HUES48 (cell line): ENCODE data around the gene GNPTAB.

Source experiments
- H3K27ac ChIP-seq: one replicate; pipeline ENCODE4 v1.7.0; 2013; ENCODE audit warnings: low read depth, low read length, inconsistent platforms
- H3K27me3 ChIP-seq: 2 replicates; pipeline ENCODE4 v1.6.1; 2013; ENCODE audit warnings: mild to moderate bottlenecking, low read length; ENCODE audit not compliant: control insufficient read depth, insufficient read depth
- H3K36me3 ChIP-seq: 2 replicates; pipeline ENCODE4 v1.6.1; 2013; ENCODE audit warnings: low read length; ENCODE audit not compliant: control insufficient read depth, insufficient read depth
- H3K4me1 ChIP-seq: 2 replicates; pipeline ENCODE4 v1.6.1; 2013; ENCODE audit warnings: mild to moderate bottlenecking, low read length; ENCODE audit not compliant: control insufficient read depth, insufficient read depth
- H3K4me3 ChIP-seq: 2 replicates; pipeline ENCODE4 v1.5.1; 2013; ENCODE audit warnings: mild to moderate bottlenecking, low read depth, low read length
- H3K9ac ChIP-seq: 2 replicates; pipeline ENCODE4 v1.6.1; 2013; ENCODE audit warnings: mild to moderate bottlenecking, low read depth, low read length, moderate library complexity
- H3K9me3 ChIP-seq: 2 replicates; pipeline ENCODE4 v1.6.1; 2013; ENCODE audit warnings: low read length; ENCODE audit not compliant: control insufficient read depth, insufficient read depth

The GNPTAB gene

GRCh38 chr12:101707131-101707782 lies 123.5 kb downstream of the GNPTAB start:
- H3K27me3 ChIP-seq = no peaks in the 10 kb centered on the region

DNA sequence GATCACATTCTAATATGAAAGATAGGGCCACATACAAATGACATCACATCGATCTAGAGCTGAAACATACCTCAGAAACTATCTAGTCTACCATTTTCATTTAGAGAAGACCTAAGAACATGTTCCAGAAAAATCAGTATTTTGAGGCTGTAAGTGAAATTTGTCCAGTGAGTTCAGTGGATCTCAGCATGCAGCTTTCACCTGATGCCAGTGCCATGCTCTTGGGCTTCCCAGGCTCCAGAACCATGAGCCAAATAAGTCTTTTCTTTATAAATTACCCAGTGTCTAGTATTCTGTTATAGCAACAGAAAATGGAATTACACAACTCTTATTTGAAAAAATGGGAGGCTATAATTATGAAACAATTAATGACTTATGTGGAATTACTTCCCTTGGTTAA lies 124.4 kb downstream of the GNPTAB start:
- H3K4me1 ChIP-seq = peaks cover 3% of the 10 kb centered on the region; the same call in 1 of the 2 replicates
- no peak overlapping the region for H3K9ac ChIP-seq
- no peaks in the 10 kb centered on the region for H3K9me3 ChIP-seq
- no peaks in the 10 kb centered on the region for H3K27me3 ChIP-seq
- H3K36me3 ChIP-seq = no peaks in the 10 kb centered on the region
- no peak overlapping the region for H3K4me3 ChIP-seq
- H3K27ac ChIP-seq = no peak overlapping the region

More at GRCh38 chr12:101707131-101707782, 123.5 kb downstream of the GNPTAB start:
- Histone ChIP-seq H3K27ac (no peak overlapping the region), H3K4me3 (no peak overlapping the region), H3K9me3 (no peaks in the 10 kb centered on the region), H3K36me3 (no peaks in the 10 kb centered on the region), H3K9ac (no peak overlapping the region), H3K4me1 (peaks cover 3% of the 10 kb centered on the region; the same call in 1 of the 2 replicates)

DNA sequence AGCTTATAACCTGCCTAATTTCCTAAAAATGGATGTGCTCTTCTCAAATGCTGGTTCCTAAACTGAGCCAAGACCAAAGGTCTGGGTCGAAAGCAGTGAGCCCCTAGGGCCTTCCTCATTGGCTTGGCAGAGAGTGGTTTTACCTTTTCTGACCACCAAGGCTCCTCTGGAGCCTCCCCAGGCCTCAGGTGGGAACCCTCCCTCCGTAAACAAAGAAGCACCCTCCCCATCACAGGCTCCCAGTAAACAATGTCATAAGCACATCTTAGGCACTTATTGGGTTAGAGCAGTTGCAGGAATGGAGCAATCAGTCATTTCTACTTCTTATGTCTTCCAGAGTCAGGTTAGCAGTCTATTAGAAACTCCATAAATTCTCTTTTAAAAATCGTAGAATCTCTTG lies 127.3 kb downstream of the GNPTAB start:
- Histone ChIP-seq H3K9me3 (no peaks in the 10 kb centered on the region), H3K4me3 (no peak overlapping the region), H3K9ac (no peak overlapping the region), H3K27me3 (no peaks in the 10 kb centered on the region), H3K36me3 (no peaks in the 10 kb centered on the region), H3K27ac (no peak overlapping the region), H3K4me1 (peaks cover 7% of the 10 kb centered on the region)

- no peaks in the 10 kb centered on the region for H3K36me3 ChIP-seq
- peaks cover 15% of the 10 kb centered on the region for H3K4me1 ChIP-seq
- H3K4me3 ChIP-seq = no peak overlapping the region
- no peak overlapping the region for H3K9ac ChIP-seq
- no peaks in the 10 kb centered on the region for H3K9me3 ChIP-seq
- H3K27ac ChIP-seq = no peak overlapping the region
- peaks cover 19% of the 10 kb centered on the region for H3K27me3 ChIP-seq
These were observed 130.4 kb downstream of the GNPTAB start for GRCh38 chr12:101700299-101700820.

- Histone ChIP-seq H3K4me1 (peaks cover 15% of the 10 kb centered on the region), H3K4me3 (peak overlapping the region; percentile 86), H3K27ac (no peak overlapping the region), H3K9me3 (no peaks in the 10 kb centered on the region), H3K27me3 (peaks cover 19% of the 10 kb centered on the region), H3K36me3 (no peaks in the 10 kb centered on the region), H3K9ac (no peak overlapping the region)
These were observed 131.9 kb downstream of the GNPTAB start for GRCh38 chr12:101698800-101699347.

GRCh38 chr12:101697930-101698799 lies 132.6 kb downstream of the GNPTAB start:
- Histone ChIP-seq H3K9me3 (no peaks in the 10 kb centered on the region), H3K4me1 (peaks cover 13% of the 10 kb centered on the region), H3K9ac (peak overlapping the region; percentile 81), H3K36me3 (no peaks in the 10 kb centered on the region), H3K4me3 (peak overlapping the region; percentile 86), H3K27ac (no peak overlapping the region), H3K27me3 (peaks cover 19% of the 10 kb centered on the region)

GRCh38 chr12:101697197-101697929 lies 133.4 kb downstream of the GNPTAB start, which contains the start of gene CHPT1:
Gene CHPT1, plus strand, starts transcription at chr12:101697640. Its CDS starts 222 bp downstream, at chr12:101697862.
- Histone ChIP-seq H3K4me3 (peak within 1 kb of the TSS; percentile 86), H3K9ac (peak within 1 kb of the TSS; percentile 81), H3K9me3 (no peaks in the 10 kb centered on the region), H3K27ac (peak within 1 kb of the TSS; percentile 7), H3K36me3 (no peaks in the 10 kb centered on the region), H3K4me1 (peaks cover 13% of the 10 kb centered on the region), H3K27me3 (peaks cover 19% of the 10 kb centered on the region)

- Histone ChIP-seq H3K4me1 (peaks cover 13% of the 10 kb centered on the region), H3K36me3 (no peaks in the 10 kb centered on the region), H3K4me3 (peak overlapping the region; percentile 86), H3K27ac (no peak overlapping the region), H3K9me3 (no peaks in the 10 kb centered on the region), H3K9ac (peak overlapping the region; percentile 55; the same call in 1 of the 2 replicates), H3K27me3 (peaks cover 19% of the 10 kb centered on the region)
These were observed 134.2 kb downstream of the GNPTAB start for GRCh38 chr12:101696251-101697196.

DNA sequence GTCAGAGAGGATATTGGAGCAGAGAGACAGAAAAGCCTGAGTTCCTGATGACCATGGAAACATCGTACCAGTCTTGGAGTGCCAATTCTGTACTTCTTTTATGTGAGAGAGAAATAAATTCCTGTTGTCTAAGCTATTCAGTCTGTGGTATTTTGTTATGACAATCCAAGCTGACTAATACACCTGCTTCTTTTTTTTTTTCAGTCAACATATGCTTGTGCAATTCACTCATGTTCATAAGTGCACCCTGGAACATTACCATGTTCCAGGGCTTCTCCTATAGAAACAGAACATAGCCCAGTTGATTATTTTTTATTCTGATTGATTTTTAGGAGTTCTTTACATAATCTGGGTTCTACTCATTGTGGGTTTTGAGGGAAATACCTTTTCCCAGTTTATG lies 135.1 kb downstream of the GNPTAB start:
- Histone ChIP-seq H3K4me3 (no peak overlapping the region), H3K36me3 (no peaks in the 10 kb centered on the region), H3K4me1 (peaks cover 13% of the 10 kb centered on the region), H3K9ac (no peak overlapping the region), H3K9me3 (no peaks in the 10 kb centered on the region), H3K27me3 (peaks cover 19% of the 10 kb centered on the region), H3K27ac (no peak overlapping the region)
